ENCODE results near the gene AATK.

GRCh38 chr17:81138083-81138482 is 27.9 kb downstream of the AATK start:
- TF ChIP-seq POLR2A (IDR thresholded peaks at IDR 0.05; ENCODE audit: low read depth, low read length): no peak
- no peak for TF ChIP-seq POLR2AphosphoS5 (IDR thresholded peaks at IDR 0.05; ENCODE audit: insufficient read depth, low read depth, low read length)
- TF ChIP-seq, protein P1, sequence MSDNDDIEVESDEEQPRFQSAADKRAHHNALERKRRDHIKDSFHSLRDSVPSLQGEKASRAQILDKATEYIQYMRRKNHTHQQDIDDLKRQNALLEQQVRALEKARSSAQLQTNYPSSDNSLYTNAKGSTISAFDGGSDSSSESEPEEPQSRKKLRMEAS (IDR thresholded peaks at IDR 0.05; ENCODE audit: insufficient read depth, insufficient read length): peak; percentile 18
- TF ChIP-seq, protein P2, sequence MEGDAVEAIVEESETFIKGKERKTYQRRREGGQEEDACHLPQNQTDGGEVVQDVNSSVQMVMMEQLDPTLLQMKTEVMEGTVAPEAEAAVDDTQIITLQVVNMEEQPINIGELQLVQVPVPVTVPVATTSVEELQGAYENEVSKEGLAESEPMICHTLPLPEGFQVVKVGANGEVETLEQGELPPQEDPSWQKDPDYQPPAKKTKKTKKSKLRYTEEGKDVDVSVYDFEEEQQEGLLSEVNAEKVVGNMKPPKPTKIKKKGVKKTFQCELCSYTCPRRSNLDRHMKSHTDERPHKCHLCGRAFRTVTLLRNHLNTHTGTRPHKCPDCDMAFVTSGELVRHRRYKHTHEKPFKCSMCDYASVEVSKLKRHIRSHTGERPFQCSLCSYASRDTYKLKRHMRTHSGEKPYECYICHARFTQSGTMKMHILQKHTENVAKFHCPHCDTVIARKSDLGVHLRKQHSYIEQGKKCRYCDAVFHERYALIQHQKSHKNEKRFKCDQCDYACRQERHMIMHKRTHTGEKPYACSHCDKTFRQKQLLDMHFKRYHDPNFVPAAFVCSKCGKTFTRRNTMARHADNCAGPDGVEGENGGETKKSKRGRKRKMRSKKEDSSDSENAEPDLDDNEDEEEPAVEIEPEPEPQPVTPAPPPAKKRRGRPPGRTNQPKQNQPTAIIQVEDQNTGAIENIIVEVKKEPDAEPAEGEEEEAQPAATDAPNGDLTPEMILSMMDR (IDR thresholded peaks at IDR 0.05; ENCODE audit: extremely low read depth in 1 of 2, insufficient read depth in 1 of 2, low read depth in 1 of 2, low read length in 2 of 2): no peak

Data from endothelial cell of umbilical vein (primary cell).